ENCODE results near the gene NPAS2. TPM values are rescaled to one million over a fixed set of nuclear protein-coding genes. Genes with fewer than 3 reads are reported as not detected.

The NPAS2 gene
- total RNA-seq, 1 donor = under 0.01 TPM

- no peak for DNase-seq (ENCODE audit: low read depth in 2 of 3, low spot score in 2 of 3)
Measured at GRCh38 chr2:101002562-101003277, 182.8 kb downstream of the NPAS2 start.

GRCh38 chr2:101003278-101003775 is 183.4 kb downstream of the NPAS2 start:
- DNase-seq (ENCODE audit: low read depth in 2 of 3, low spot score in 2 of 3) = no peak

- no peak for DNase-seq (ENCODE audit: low read depth in 2 of 3, low spot score in 2 of 3)
Measured at GRCh38 chr2:101004620-101005325, 184.8 kb downstream of the NPAS2 start.

- DNase-seq (ENCODE audit: low read depth in 2 of 3, low spot score in 2 of 3) = no peak
Measured at GRCh38 chr2:101006065-101006715, 186.3 kb downstream of the NPAS2 start.

- DNase-seq (ENCODE audit: low read depth in 2 of 3, low spot score in 2 of 3) = no peak
Measured at GRCh38 chr2:101007415-101008345, 187.7 kb downstream of the NPAS2 start.

- DNase-seq (ENCODE audit: low read depth in 2 of 3, low spot score in 2 of 3) = no peak
Measured at GRCh38 chr2:101011152-101011551, 191.2 kb downstream of the NPAS2 start.

GRCh38 chr2:101012054-101012705 is 192.2 kb downstream of the NPAS2 start:
- DNase-seq (ENCODE audit: low read depth in 2 of 3, low spot score in 2 of 3) = no peak

- peak in 2 of 3 donors; percentile 28 to 62 for DNase-seq (ENCODE audit: low read depth in 2 of 3, low spot score in 2 of 3)
Measured at GRCh38 chr2:101012706-101013181, 192.8 kb downstream of the NPAS2 start.

- DNase-seq (ENCODE audit: low read depth in 2 of 3, low spot score in 2 of 3) = no peak
Measured at GRCh38 chr2:101014264-101014857, 194.4 kb downstream of the NPAS2 start.

- no peak for DNase-seq (ENCODE audit: low read depth in 2 of 3, low spot score in 2 of 3)
Measured at GRCh38 chr2:101017371-101017770, 197.4 kb downstream of the NPAS2 start.

- no peak for DNase-seq (ENCODE audit: low read depth in 2 of 3, low spot score in 2 of 3)
Measured at GRCh38 chr2:101018934-101019333, 199.0 kb downstream of the NPAS2 start.

- DNase-seq (ENCODE audit: low read depth in 2 of 3, low spot score in 2 of 3) = no peak
Measured at GRCh38 chr2:101022221-101022620, 202.3 kb downstream of the NPAS2 start.

GRCh38 chr2:101023327-101024107 is 203.6 kb downstream of the NPAS2 start:
- DNase-seq (ENCODE audit: low read depth in 2 of 3, low spot score in 2 of 3) = no peak

GRCh38 chr2:101025561-101025960 is 205.6 kb downstream of the NPAS2 start:
- no peak for DNase-seq (ENCODE audit: low read depth in 2 of 3, low spot score in 2 of 3)

- DNase-seq (ENCODE audit: low read depth in 2 of 3, low spot score in 2 of 3) = no peak
Measured at GRCh38 chr2:101026253-101026701, 206.3 kb downstream of the NPAS2 start.

GRCh38 chr2:101026923-101027469 is 207.1 kb downstream of the NPAS2 start:
- DNase-seq (ENCODE audit: low read depth in 2 of 3, low spot score in 2 of 3) = no peak

- DNase-seq (ENCODE audit: low read depth in 2 of 3, low spot score in 2 of 3) = no peak
Measured at GRCh38 chr2:101027852-101028251, 207.9 kb downstream of the NPAS2 start.

GRCh38 chr2:101030866-101031554 is 211.1 kb downstream of the NPAS2 start:
- no peak for DNase-seq (ENCODE audit: low read depth in 2 of 3, low spot score in 2 of 3)
